Epithelial cell of proximal tubule (primary cell): ENCODE results near the gene LHFPL6. TPM values are rescaled to one million over a fixed set of nuclear protein-coding genes. Genes with fewer than 3 reads are reported as not detected.

Source experiments
- DNase-seq: peaks from one replicate; pipeline ENCODE4 v3.0.0-alpha.2; 2011; ENCODE audit warnings: low read depth
- H3K4me3 ChIP-seq: 2 replicates; pipeline ENCODE4 v1.5.1; 2011; ENCODE audit warnings: low read depth, mild to moderate bottlenecking, low read length
- CTCF ChIP-seq: conservative IDR thresholded peaks from 2 replicates; pipeline ENCODE4 v1.5.1; 2012; ENCODE audit warnings: low read depth, mild to moderate bottlenecking, low read length
- total RNA-seq: library from RNA; depleted of rRNA; stranded (reverse); fragments of >200 nt; gene quantifications from 2 replicates; pipeline ENCODE4 v1.2.3, GENCODE V29; 2015

The LHFPL6 gene
- total RNA-seq, 1 donor from 2014 or later: 5.2 TPM

DNA sequence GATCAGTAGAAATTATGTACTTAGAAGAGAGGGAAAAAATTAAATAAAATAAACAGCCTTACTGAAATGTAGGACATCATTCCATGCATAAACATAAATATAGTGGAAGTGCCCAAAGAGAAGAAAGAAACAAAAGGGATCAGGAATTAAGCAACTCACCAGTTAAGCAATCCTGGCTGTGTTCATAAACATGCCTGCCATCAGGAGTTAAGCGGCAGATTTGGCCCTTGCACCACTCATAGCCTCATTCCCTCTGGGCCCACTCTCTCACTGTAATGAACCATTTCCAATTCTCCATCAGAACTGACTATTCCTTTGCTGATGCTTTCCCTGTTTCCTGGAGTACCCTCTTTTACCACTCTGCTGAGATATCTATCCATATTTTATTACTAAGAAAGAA lies 281.4 kb downstream of the LHFPL6 start:
- no peak for DNase-seq
- no peak overlapping the region for H3K4me3 ChIP-seq
- TF ChIP-seq CTCF: no peak

DNA sequence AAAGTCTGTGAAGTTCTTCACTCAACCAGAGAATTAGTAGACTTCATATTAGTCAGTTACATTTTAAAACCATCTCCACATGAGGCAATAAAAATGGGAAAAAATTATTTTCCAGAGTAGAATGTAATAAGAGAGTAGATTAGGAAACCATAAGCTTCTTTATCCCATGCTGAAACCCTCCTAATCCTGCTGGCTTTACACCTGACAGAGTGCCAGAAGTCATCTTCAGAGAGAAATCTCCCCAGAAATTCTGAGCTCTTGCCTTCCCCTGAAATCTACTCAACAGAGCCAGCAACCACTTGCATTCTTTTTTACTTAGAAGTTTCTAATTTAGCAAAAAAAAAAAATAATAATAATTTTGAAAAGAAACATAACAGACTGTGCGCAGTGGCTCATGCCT lies 284.8 kb downstream of the LHFPL6 start:
- H3K4me3 ChIP-seq: no peak overlapping the region
- TF ChIP-seq CTCF: no peak
- DNase-seq: no peak

GRCh38 chr13:39317291-39317690 lies 285.7 kb downstream of the LHFPL6 start:
- H3K4me3 ChIP-seq: no peak overlapping the region
- DNase-seq: no peak
- no peak for TF ChIP-seq CTCF

GRCh38 chr13:39315796-39316195 lies 287.2 kb downstream of the LHFPL6 start:
- no peak for DNase-seq
- no peak overlapping the region for H3K4me3 ChIP-seq
- TF ChIP-seq CTCF: no peak

- no peak for DNase-seq
- no peak for TF ChIP-seq CTCF
- no peak overlapping the region for H3K4me3 ChIP-seq
These were observed 289.3 kb downstream of the LHFPL6 start for GRCh38 chr13:39313721-39314120.

GRCh38 chr13:39312596-39312995 lies 290.4 kb downstream of the LHFPL6 start:
- no peak overlapping the region for H3K4me3 ChIP-seq
- no peak for TF ChIP-seq CTCF
- no peak for DNase-seq

DNA sequence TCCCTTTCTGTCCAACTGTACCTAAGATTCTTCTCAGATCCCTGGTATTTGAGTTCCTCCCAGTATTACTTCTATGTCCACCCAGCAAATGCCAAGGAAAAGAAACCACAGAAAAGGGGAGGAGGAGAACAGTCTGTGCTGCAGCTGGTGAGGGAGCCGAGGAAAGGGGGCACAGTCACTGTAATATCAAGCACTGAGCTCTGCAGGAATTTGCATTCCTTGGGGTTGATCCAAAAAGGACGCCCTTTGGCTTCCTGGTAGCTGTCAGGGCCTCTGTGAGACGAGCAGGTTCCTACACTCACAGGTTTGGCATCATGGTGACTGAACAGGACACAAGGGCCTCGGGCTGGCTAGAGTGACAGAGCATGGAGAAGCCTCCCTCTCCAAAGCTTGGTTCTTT lies 291.4 kb downstream of the LHFPL6 start:
- H3K4me3 ChIP-seq: no peak overlapping the region
- no peak for DNase-seq
- TF ChIP-seq CTCF: no peak
